Measurements from ENCODE around the gene OPCML.

Gene OPCML

DNA sequence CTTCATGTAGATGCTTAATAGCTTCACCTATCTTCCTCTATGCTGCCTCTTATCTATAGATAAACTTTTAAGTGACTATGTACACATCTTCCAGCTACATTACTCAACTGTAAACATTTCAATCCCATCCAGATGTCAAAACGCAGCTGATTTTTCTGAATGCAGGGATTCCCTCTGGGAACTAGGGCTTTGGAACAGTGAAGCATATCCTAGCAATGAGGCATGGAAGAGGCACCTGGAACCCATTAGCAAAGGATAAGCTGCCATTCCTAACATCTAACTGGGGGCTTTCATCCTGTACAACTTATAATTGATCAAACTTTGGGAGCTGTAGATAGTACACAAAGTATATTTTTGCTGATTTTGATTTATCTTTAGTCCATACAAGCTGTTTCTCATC, 40.8 kb upstream of the OPCML start:
- Mint-ChIP-seq H3K27me3 (ENCODE audit: low read depth, poor library complexity) (peaks cover 24% of the 10 kb centered on the region), H3K4me1 (no peaks in the 10 kb centered on the region), H3K27ac (no peak overlapping the region), H3K4me3 (no peak overlapping the region), H3K36me3 (ENCODE audit: low read depth) (no peaks in the 10 kb centered on the region), H3K9me3 (no peaks in the 10 kb centered on the region)
- TF ChIP-seq, protein P1, sequence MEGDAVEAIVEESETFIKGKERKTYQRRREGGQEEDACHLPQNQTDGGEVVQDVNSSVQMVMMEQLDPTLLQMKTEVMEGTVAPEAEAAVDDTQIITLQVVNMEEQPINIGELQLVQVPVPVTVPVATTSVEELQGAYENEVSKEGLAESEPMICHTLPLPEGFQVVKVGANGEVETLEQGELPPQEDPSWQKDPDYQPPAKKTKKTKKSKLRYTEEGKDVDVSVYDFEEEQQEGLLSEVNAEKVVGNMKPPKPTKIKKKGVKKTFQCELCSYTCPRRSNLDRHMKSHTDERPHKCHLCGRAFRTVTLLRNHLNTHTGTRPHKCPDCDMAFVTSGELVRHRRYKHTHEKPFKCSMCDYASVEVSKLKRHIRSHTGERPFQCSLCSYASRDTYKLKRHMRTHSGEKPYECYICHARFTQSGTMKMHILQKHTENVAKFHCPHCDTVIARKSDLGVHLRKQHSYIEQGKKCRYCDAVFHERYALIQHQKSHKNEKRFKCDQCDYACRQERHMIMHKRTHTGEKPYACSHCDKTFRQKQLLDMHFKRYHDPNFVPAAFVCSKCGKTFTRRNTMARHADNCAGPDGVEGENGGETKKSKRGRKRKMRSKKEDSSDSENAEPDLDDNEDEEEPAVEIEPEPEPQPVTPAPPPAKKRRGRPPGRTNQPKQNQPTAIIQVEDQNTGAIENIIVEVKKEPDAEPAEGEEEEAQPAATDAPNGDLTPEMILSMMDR (IDR thresholded peaks at IDR 0.05), result no peak
- DNase-seq, result no peak

DNA sequence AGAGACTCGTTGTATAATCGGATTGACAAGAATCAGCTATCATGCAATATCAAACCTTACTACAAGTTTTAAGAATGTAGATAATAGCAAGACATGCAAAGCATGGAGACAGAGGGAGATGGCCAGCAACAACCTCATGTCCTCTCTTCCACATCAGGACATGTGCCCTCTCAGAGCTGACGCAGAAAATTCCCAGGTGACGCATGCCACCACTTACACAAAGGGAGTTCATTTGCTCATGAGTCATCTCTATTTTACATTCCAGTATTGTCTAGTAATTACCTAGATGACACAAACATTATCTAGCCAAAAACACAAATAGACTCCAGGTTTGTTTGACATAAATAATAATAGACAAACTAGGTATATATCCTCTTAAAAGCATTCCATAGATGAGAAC, 38.1 kb upstream of the OPCML start:
- Mint-ChIP-seq H3K4me1 (no peaks in the 10 kb centered on the region), H3K9me3 (no peaks in the 10 kb centered on the region), H3K27me3 (ENCODE audit: low read depth, poor library complexity) (peaks cover 21% of the 10 kb centered on the region), H3K36me3 (ENCODE audit: low read depth) (no peaks in the 10 kb centered on the region), H3K27ac (no peak overlapping the region), H3K4me3 (no peak overlapping the region)
- no peak for DNase-seq
- TF ChIP-seq, protein P1 (IDR thresholded peaks at IDR 0.05), result no peak

DNA sequence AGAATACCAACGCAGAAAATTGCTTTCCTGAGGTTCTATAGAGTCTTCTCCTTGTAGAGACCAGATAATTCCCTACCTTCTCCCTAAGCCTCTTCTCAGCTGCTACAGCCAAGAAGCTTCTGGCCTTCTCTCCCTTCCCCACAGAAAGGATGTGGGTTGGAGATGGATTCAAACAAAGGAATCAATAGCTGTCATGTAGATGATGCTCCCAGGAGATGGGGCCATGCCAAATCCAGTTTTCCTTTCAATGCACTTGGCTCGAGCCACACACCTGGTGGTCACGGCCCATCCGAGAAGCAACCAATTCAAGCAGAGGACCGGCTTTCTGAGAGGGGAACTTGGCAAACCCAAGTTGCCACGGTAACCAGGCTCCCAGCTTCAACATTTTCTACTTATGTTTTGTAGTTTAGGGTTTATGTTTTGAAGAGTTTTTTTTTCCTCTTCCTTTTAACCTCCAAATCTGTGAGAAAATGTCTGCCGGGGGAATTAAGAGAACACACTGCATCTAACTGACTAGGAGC, 31.3 kb upstream of the OPCML start:
- Mint-ChIP-seq H3K4me3 (no peak overlapping the region), H3K4me1 (no peaks in the 10 kb centered on the region), H3K27me3 (ENCODE audit: low read depth, poor library complexity) (peaks cover 12% of the 10 kb centered on the region), H3K36me3 (ENCODE audit: low read depth) (no peaks in the 10 kb centered on the region), H3K9me3 (no peaks in the 10 kb centered on the region), H3K27ac (no peak overlapping the region)
- no peak for DNase-seq
- TF ChIP-seq, protein P1 (IDR thresholded peaks at IDR 0.05), result no peak

DNA sequence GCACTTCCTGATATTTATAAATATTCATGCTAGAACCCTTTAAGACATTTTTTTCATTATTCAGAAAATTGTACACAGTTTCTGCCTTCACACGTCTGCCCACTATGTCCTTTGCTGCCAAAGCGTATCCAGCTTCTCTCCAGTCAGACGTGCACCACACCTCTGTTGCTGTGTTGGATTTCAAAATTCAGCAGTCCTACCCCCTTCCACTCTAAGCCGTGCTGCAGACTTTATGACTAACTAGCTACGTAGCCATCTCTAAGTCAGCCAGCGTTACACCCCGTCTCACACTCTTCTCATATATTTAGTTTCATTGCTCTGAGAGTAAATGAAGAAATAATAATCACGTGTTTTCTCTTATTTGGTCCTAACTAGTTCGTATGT, 28.2 kb upstream of the OPCML start:
- H3K27me3 Mint-ChIP-seq (ENCODE audit: low read depth, poor library complexity), result peaks cover 15% of the 10 kb centered on the region

DNA sequence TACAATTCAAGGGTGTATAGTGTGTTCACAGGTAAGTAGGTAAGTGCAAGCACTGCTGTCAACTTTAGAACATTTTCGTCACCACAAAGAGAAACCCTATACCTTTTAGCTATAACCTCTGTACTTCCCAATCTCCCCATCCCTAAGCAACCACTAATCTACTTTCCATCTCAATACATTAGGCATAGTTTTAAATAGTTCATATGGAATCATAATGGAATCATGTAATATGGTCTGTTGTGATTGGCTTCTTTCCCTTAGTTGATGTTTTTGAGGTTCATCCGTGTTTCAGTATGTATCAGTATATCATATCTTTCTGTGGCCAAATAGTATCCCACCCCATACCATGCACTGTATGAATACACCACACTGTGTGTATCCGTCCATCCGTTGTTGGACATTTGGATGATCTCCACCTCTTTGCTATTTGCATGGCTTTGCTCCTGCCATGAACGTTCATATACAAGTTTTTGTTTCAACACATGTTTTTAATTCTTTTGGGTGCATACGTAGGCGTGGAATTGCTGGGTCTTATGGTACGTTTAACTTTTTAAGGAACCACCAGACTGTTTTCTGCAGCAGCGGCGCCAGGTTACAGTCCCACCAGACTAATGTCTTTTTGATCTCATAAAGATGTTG, 27.7 kb upstream of the OPCML start:
- no peak for DNase-seq
- H3K4me1 Mint-ChIP-seq, result peaks cover 1% of the 10 kb centered on the region
- no peak overlapping the region for H3K27ac Mint-ChIP-seq
- H3K9me3 Mint-ChIP-seq, result no peaks in the 10 kb centered on the region
- H3K36me3 Mint-ChIP-seq (ENCODE audit: low read depth), result no peaks in the 10 kb centered on the region
- TF ChIP-seq, protein P1 (IDR thresholded peaks at IDR 0.05), result no peak
- peaks cover 15% of the 10 kb centered on the region for H3K27me3 Mint-ChIP-seq (ENCODE audit: low read depth, poor library complexity)
- no peak overlapping the region for H3K4me3 Mint-ChIP-seq

More for the DNA sequence above, 28.2 kb upstream of the OPCML start:
- Mint-ChIP-seq H3K27ac (no peak overlapping the region), H3K9me3 (no peaks in the 10 kb centered on the region), H3K36me3 (ENCODE audit: low read depth) (no peaks in the 10 kb centered on the region), H3K4me1 (no peaks in the 10 kb centered on the region), H3K4me3 (no peak overlapping the region)
- no peak for DNase-seq
- TF ChIP-seq, protein P1 (IDR thresholded peaks at IDR 0.05), result no peak

DNA sequence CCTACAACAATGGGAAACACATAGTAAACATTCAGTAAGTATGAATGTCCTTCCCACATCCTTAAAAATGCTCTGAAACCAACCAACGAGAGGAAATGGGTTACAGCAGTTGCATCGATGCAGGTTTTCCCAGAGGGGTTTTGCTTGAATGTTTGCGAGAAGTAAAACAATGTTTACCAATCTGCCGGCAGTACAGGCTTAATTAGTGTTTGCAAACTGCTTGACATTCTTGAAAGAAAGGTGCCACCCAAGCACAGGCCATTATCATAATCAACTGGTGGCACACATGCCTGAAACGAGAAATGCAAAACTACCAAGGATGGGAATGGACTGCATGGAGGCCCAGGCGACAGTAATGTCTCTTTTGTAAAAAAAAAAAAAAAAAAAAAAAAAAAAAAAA, 27.1 kb upstream of the OPCML start:
- peaks cover 5% of the 10 kb centered on the region for H3K4me1 Mint-ChIP-seq

More for the DNA sequence above, 27.1 kb upstream of the OPCML start:
- Mint-ChIP-seq H3K27ac (no peak overlapping the region), H3K36me3 (ENCODE audit: low read depth) (no peaks in the 10 kb centered on the region), H3K4me3 (no peak overlapping the region), H3K27me3 (ENCODE audit: low read depth, poor library complexity) (peaks cover 15% of the 10 kb centered on the region), H3K9me3 (no peaks in the 10 kb centered on the region)
- TF ChIP-seq, protein P1 (IDR thresholded peaks at IDR 0.05), result no peak
- no peak for DNase-seq

Data from nephron progenitor cell (in vitro differentiated cells).